NCI-H2196 (cell line): Measurements from ENCODE around the gene TBPL1.

Experiments
- DNase-seq: peaks from one replicate; lab custom pipeline; 2025; ENCODE audit not compliant: unreplicated experiment; lab: John Stamatoyannopoulos, UW

Gene TBPL1

DNA sequence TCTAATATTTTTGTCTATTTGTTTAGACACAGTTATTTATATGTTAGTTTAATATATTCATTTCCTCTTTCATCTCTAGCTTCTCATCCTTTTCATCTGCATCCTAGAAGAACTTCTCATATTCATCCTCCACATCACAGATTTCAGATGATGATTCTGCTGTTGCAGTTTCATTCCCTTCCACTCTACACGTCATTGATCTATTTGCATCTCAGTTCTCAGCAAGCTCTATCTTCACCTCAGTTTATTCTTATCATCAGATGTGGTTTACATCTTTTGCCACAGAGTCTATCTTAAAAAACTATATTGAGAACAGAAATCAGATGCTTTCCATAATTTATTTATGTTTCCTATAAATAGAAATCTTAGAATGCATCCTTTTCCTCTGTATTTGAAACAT is 86.1 kb downstream of the TBPL1 start:
- DNase-seq: no peak
